Peyer's patch (tissue), 4 donors: ENCODE results near the gene MYL12A. TPM values are rescaled to one million over a fixed set of nuclear protein-coding genes. Genes with fewer than 3 reads are reported as not detected.
"Not testable (repeated sequence)": the region's sequence is repeated elsewhere in the genome, so short reads cannot be mapped to it uniquely, and the experiment has no call there.

Experiments
- DNase-seq, 3 donors: peaks; one replicate each; pipeline ENCODE4 v3.0.0-alpha.2; 2017 to 2019
- H3K27ac ChIP-seq, 4 donors: fragments of 200-600 bp; sonication (generic); one replicate each; pipeline ENCODE4 v1.5.1; 2016 to 2019
- H3K27me3 ChIP-seq, 2 donors: fragments of 200-600 bp; sonication (generic); one replicate each; pipeline ENCODE4 v1.5.1; 2019
- H3K36me3 ChIP-seq, 3 donors: fragments of 200-600 bp; sonication (generic); one replicate each; pipeline ENCODE4 v1.5.1; 2016 to 2019
- H3K4me1 ChIP-seq, 4 donors: fragments of 200-600 bp; sonication (generic); one replicate each; pipeline ENCODE4 v1.5.1; 2016 to 2019
- H3K4me3 ChIP-seq, 4 donors: fragments of 200-600 bp; sonication (generic); 1 replicate in 3 of 4; 2 replicates in 1 of 4; pipeline ENCODE4 v1.5.1; 2016 to 2019; ENCODE audit warnings: mild to moderate bottlenecking in 1 of 4
- H3K9me3 ChIP-seq, 4 donors: fragments of 200-600 bp; sonication (generic); one replicate each; pipeline ENCODE4 v1.5.1; 2016 to 2019; ENCODE audit warnings: mild to moderate bottlenecking in 1 of 4
- POLR2A ChIP-seq, 2 donors: fragments of 450-650 bp; IDR thresholded peaks; one replicate each; pipeline ENCODE4 v1.5.1; 2017; ENCODE audit warnings: antibody characterized with exemption in 2 of 2, mild to moderate bottlenecking in 2 of 2, moderate library complexity in 2 of 2
- total RNA-seq, 4 donors: library from RNA; depleted of rRNA; stranded (reverse); fragments of >200 nt; gene quantifications; one replicate each; pipeline ENCODE4 v1.1.0, GENCODE V29; 2016
- TF ChIP-seq, protein P1 (sequence below), 6 experiments: fragments of 450-650 bp in 4 of 6; fragments of 200-600 bp in 2 of 6; sonication (generic) in 1 of 6; IDR thresholded peaks; one replicate each; pipeline ENCODE4 v1.5.1; 2017 to 2019; ENCODE audit warnings: antibody characterized with exemption in 6 of 6, mild to moderate bottlenecking in 3 of 6, moderate library complexity in 1 of 6

The MYL12A gene
- total RNA-seq, result 100 to 1,000 TPM; 256 to 401 (median 312) TPM

DNA sequence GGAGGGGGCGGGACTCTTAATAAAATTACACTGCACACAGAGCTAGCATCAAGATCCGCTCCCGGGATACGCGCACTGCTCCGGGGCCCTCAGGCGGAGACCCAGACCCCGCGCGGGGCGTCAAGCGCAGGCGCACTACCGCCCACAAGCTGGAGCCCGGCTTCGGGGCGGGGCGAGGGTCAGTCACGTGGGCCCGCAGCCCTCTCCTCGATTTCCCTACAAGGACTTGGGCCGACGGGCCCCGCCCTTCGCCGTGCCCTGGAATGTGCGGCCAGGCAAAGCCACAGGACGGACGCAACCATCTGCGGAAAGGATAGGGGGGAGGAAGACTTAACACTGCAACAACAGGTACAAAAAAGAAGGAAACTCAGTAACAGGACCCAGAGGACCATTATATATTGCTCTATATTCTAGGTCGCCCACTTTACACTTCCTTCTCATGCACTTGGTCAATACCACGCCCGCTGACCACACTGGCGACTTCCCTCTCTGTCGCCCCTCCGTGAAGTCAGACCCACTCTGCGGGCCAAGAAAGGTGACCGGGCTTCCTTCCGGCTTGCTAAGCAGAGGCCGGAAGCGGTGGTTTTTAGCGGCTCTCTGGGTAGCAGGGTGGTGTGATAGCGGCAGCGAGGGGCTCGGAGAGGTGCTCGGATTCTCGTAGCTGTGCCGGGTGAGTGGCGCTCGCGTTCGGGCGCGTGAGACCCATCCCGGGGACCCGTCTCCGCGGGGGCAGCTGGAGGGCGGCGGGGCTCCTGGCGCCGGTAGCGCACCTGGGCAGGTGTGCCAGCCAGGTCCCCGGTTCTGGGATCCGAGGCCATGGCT, at the start of gene MYL12A:
Gene MYL12A (plus strand): TSS at position 562 of the 822 bp plus-strand sequence. CDS start 5,447 bp downstream, outside the sequence.
- peak; percentile 95 to 99 (median 98) for DNase-seq
- Histone ChIP-seq H3K4me3 (peak within 1 kb of the TSS; percentile 76 to 88 (median 83)), H3K4me1 (peaks cover 0 to 40% (median 6%) of the 10 kb centered on the region in 4 donors), H3K36me3 (no peaks in the 10 kb centered on the region), H3K27ac (peak within 1 kb of the TSS; percentile 98 to 99 (median 98)), H3K9me3 (no peaks in the 10 kb centered on the region), H3K27me3 (no peaks in the 10 kb centered on the region)
- peak; percentile 97 for TF ChIP-seq POLR2A (IDR thresholded peaks at IDR 0.05)
- TF ChIP-seq, protein P1, sequence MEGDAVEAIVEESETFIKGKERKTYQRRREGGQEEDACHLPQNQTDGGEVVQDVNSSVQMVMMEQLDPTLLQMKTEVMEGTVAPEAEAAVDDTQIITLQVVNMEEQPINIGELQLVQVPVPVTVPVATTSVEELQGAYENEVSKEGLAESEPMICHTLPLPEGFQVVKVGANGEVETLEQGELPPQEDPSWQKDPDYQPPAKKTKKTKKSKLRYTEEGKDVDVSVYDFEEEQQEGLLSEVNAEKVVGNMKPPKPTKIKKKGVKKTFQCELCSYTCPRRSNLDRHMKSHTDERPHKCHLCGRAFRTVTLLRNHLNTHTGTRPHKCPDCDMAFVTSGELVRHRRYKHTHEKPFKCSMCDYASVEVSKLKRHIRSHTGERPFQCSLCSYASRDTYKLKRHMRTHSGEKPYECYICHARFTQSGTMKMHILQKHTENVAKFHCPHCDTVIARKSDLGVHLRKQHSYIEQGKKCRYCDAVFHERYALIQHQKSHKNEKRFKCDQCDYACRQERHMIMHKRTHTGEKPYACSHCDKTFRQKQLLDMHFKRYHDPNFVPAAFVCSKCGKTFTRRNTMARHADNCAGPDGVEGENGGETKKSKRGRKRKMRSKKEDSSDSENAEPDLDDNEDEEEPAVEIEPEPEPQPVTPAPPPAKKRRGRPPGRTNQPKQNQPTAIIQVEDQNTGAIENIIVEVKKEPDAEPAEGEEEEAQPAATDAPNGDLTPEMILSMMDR (IDR thresholded peaks at IDR 0.05), result peak in 1 of 6 experiments; percentile 1

DNA sequence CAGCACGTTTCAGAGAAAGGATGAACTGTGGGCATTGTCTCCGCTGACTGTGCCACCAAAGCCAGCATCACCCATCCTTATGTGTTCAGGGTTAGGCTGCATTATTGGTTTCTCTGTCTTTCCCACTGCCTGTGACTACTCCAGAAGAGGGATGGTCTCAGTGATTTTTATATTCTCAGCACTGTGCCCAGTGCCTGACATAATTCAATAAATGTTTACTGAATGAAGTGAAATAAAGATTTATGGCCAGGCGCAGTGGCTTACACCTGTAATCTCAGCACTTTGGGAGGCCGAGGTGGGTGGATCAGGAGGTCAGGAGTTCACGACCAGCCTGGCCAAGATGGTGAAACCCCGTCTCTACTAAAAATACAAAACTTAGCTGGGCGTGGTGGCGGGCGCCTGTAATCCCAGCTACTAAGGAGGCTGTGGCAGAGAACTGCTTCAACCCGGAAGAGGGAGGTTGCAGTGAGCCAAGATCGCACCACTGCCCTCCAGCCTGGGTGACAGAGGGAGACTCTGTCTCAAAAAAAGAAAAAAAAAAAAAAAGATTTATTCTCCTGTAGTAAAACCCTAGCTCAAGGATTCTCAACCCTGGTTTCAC, 49.2 kb upstream of the MYL12A start:
- not testable (repeated sequence) for H3K36me3 ChIP-seq, DNase-seq, H3K27ac ChIP-seq, H3K9me3 ChIP-seq, H3K27me3 ChIP-seq, H3K4me1 ChIP-seq, H3K4me3 ChIP-seq

DNA sequence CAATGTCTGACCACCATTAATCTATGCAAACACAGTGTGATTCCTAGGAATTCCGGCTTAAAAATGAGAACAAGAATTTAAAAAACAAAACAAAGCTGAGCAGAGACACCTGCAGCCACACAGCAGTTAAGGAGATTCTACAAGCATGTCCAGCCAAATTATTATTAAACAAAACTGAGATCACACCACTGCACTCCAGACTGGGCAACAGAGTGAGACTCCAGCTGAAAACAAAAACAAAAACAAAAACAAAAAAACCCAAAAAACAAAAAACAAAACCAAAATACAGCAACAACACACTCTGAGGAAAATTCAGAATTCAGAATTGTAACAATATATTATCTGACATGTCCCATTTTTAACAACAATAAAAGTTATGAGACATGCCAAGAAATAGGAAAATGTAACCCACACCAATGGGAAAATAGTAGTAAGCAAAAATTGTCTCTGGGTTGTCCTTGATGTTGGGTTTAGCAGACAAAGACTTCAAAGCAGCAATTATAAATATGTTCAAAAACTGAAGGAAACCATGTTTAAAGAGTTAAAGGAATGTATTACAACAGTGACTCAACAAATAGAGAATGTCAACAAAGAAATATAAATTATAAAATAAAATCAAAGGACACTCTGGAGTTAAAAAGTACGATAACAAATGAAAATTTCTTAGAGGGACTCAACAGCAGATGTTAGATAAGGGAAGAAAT, 47.5 kb upstream of the MYL12A start:
- TF ChIP-seq, protein P1 (IDR thresholded peaks at IDR 0.05), result no peak
- no peak for TF ChIP-seq POLR2A (IDR thresholded peaks at IDR 0.05)
- no peak overlapping the region for H3K27ac ChIP-seq

DNA sequence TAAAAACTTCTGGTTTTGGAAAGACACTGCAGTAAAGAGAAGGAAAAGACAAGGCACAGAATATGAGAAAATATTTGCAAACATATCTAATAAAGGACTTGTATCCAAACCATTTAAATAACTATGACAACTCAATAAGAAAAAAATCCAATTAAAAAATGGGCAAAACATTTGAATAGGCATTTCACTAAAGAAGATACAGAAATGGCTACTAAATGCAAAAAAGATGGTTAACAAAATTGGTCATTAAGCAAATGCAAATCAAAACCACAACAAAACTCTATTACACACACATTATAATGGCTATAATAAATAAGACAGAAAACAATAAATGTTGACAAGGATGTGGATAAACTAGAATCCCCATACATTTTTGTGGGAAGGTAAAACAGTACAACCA, 42.4 kb upstream of the MYL12A start:
- TF ChIP-seq POLR2A (IDR thresholded peaks at IDR 0.05), result no peak
- TF ChIP-seq, protein P1 (IDR thresholded peaks at IDR 0.05), result no peak

More for the DNA sequence above, 47.5 kb upstream of the MYL12A start:
- Histone ChIP-seq H3K4me3 (no peak overlapping the region), H3K36me3 (no peaks in the 10 kb centered on the region), H3K4me1 (peaks cover 0 to 6% (median 0%) of the 10 kb centered on the region in 4 donors), H3K27me3 (no peaks in the 10 kb centered on the region), H3K9me3 (no peaks in the 10 kb centered on the region)
- no peak for DNase-seq

DNA sequence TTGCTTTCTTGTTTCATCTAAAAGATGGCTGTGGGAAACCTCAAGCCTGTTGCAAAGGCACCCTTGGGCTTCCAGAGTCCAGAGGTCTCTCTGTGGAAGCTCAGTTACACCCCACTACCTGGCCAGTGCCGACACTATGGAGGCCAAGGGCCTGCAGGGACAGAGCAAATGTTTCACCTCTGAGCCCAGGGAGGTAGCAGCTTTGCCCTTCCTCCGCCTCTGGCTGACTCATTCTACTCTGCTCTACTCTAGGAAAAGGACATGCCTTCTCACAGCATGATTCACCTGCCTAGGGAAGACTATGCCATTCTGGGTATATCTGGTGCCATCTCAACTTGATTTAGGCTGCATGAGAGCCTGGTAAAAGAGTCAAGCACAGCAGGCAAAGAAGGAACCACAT, 40.0 kb upstream of the MYL12A start:
- no peak overlapping the region for H3K4me3 ChIP-seq
- no peak overlapping the region for H3K27ac ChIP-seq
- no peaks in the 10 kb centered on the region for H3K4me1 ChIP-seq
- TF ChIP-seq, protein P1 (IDR thresholded peaks at IDR 0.05), result no peak
- TF ChIP-seq POLR2A (IDR thresholded peaks at IDR 0.05), result no peak
- H3K9me3 ChIP-seq, result no peaks in the 10 kb centered on the region
- no peaks in the 10 kb centered on the region for H3K36me3 ChIP-seq
- peak in 2 of 3 donors; percentile 60 to 75 for DNase-seq
- no peaks in the 10 kb centered on the region for H3K27me3 ChIP-seq

More for the DNA sequence above, 42.4 kb upstream of the MYL12A start:
- no peak for DNase-seq
- H3K27me3 ChIP-seq, result no peaks in the 10 kb centered on the region
- no peaks in the 10 kb centered on the region for H3K9me3 ChIP-seq
- no peaks in the 10 kb centered on the region for H3K36me3 ChIP-seq
- H3K4me3 ChIP-seq, result no peak overlapping the region
- H3K4me1 ChIP-seq, result no peaks in the 10 kb centered on the region
- no peak overlapping the region for H3K27ac ChIP-seq
